ENCODE data around the gene PHLPP1.

The PHLPP1 gene

DNA sequence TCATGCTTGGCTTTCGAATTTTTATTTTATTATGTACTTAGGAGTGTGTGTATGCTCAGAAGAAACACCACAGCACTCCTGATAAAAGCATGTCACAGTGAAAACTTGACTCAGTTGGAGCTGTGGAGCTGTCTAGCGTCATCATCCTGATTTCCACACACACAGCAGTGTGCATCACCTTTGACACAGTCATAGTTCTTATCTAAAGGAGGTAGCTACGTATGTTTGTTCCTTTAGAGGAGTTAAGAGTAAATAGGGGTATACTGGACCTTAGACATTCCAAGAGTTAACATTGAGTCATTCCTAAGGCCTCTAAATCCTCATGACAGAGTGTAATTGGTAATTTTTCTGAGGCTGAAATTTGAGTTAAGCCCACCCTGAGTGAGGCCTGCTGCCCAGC is 96.9 kb downstream of the PHLPP1 start:
- no peak for DNase-seq

DNA sequence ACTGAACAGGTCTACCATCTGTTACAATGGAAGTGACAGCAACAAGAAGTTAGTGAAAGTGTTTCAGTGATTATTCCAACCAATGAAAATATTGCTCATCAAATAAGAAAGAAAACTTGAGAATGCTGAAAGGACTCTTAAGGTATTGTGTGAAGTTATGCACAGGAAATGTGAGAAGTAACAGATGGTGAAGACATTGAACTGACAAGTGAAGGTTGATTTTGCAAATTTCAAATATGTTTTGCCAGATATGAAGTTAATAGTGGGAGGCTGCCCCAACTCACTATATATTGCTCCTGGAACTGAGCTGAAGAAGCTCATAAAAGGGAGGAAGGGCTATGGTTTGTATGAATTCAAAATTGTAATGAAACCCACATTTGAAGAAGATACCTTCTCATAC is 97.5 kb downstream of the PHLPP1 start:
- DNase-seq, result no peak

DNA sequence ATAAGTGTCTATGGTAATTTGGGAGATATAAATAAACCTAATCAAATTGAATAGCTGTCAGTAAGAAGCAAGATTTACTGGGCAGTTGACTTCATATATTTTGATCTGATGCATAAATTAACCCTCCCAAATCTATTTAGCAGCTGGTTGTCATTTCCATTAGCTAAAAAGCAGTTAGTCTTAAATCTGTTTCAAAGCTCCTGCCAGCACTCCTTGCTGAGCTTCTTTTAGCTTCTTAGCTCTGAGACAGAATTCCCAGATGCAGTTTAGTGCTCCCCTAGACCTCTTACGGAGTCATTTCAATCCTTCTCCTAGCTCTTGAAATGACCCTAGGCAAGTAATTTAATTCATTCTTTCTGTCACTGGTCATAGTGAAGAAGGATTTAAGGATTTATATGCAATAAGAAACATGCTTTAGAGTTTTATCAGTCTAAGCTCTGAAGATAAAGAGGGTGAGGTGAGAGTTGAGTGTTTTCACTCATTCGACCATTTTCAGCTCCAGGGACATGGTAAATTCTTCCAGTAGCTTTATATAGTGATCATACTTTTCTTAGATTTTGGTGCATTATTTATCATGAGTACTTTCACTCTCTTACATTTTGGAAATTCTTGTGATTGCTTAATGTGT is 98.9 kb downstream of the PHLPP1 start:
- no peak for DNase-seq

DNA sequence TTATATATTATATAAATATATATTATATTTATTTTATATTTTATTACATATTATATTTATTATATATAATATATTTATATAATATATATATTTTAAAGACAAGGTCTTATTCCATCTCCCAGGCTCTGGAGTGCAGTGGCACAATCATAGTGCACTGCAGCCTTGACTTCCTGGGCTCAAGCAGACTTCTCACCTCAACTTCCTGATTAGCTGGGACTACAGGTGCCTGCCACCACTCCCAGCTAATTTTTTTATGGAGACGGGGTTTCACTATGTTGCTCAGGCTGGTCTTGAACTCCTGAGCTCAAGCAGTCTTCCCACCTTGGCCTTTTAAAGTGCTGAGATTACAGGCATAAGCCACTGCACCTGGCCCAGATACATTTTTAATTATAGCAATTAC is 110.0 kb downstream of the PHLPP1 start:
- no peak for DNase-seq

DNA sequence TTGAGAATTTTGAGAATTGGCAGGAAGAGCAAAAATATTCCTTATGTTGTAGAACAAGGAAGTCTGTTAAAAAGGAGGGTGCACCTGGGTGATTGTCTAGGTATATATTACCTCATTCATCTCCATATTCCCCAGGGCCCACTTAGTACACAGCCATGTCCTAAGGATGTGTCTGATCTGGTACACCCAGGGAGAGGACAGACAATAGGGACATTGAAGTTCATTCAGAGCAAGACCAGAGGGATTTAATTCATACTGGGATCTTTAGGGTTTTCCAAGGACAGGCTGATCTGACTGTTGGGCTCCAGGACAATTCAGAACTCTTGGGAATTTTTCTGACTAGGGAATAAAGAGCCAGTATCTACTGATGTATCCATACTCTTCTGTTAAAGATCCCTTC is 112.1 kb downstream of the PHLPP1 start:
- no peak for DNase-seq

DNA sequence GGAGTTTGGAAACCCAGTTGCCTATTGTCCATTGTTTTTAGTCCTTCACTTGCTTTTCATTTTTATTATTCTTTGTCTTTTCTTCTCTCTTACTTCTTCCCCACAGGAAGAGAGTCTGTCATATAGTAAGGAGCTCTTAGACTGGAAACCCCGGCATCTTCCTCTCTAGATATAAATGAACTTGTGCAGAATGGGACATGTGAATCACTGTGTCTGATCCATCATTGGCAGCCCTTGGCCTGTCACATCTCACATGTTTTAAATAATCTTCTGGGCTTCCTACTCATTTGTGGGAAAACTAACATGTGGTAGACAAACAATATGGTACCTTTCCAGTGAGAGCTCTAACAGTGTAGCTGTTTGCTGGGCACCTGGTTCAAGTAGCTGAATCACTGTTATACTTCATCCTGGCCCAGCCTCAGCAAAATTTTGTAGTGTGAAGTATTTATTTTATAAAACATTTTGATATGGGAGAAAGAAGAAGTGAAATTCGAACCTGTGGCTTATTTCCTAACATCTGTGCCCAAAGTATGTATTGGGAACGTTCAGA is 112.8 kb downstream of the PHLPP1 start:
- no peak for DNase-seq

DNA sequence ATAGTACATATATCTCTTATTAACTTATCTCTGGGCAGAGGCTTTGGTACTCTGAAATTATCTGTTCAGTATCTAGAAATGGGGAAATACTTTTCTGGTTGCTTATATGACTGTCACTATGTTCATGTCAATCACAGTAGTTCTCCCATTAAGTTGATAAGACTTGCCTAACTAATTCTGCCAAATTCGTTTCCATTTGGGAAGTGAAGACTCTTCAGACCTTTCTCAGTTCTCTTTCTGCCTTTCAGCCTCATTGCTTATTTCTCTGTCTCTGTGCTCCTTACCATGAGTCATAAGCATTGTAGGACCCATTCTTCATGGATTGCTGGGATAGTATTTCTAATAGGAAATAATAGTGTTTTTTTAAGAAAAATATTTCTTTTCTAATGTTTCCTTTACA is 113.5 kb downstream of the PHLPP1 start:
- no peak for DNase-seq

DNA sequence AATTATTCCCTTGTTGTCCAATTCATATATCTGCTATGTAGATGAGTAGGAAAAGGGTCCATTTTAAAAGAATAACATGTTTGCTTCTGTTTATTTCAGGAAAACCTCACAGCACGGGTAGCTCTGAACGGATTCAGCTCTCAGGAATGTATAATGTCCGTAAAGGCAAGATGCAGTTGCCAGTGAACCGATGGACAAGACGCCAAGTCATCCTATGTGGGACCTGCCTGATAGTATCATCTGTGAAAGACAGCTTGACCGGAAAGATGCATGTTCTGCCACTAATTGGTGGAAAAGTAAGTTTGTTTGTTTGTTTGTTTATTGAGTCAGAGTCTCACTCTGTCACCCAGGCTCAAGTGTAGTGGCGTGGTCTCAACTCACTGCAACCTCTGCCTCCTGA is 114.6 kb downstream of the PHLPP1 start:
- DNase-seq, result no peak

DNA sequence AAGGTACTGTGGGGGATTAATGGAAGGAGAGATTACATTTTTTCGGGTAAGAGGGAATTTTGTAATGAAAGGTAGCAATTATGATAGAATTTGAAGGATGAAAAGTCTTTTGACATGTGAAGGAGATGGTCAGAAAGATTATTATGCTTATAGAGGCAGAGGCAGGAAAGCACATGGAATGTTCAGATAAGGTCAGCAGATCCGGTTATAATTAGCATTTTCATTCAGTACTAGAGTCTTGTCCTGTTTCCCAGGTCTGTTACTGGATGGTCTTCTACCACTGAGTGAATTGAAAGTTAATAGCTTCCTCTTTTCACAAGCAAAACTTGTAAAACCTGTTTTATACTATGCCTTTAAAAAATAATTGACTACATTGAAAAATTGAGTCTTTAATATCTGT is 116.9 kb downstream of the PHLPP1 start:
- no peak for DNase-seq

DNA sequence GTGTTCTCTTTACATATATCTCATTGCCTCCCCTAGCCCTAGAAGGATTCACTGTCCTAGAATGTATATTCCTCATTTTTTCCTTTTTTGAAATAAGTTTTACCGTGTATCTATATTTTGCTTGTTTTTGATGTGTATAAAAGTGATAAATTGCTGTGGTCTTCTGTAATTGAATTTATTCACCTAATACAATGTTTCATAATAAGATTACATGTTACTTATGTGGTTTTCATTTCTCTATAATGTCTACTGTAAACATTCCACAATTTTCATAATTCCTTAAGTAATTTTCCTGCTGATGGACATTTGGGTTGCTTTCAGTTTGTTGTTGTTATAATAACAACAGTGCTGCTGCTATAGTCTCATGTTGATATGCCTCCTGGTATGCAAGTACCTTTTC is 118.2 kb downstream of the PHLPP1 start:
- DNase-seq, result no peak

DNA sequence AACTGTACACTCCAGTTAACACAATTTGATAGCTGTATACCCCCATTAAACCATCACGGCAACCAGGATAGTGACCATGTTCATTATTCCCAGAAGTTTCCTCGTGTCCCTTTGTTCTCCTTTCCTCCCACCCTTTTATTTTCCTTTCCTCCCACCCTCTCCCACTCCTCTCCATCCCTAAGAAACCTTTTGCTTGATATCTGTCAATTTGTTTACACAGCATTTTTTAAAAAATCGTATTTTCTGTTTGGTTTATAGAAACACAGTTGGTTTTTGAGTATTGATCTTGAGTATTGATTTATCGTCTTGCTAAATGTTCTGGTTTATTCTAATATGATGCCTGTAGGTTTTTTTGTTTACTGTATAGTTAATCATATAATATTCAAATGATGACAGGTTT is 119.4 kb downstream of the PHLPP1 start:
- DNase-seq, result no peak

DNA sequence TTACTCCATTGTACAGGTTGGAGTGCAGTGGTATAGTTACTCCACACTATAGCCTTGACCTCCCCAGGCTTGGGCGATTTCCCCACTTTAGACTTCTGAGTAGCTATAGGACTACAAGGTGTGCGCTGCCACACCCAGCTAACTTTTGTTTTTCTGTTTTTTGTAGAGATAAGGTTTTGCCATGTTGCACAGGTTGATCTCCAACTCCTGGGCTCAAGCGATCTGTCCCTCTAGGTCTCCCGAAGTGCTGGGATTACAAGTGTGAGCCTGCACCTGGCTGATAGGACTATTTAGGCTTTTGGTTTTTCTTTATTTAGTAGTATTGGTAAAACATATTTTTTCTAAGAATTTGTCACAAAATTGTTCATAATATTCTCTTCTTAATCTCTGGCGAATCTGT is 121.7 kb downstream of the PHLPP1 start:
- DNase-seq, result no peak

DNA sequence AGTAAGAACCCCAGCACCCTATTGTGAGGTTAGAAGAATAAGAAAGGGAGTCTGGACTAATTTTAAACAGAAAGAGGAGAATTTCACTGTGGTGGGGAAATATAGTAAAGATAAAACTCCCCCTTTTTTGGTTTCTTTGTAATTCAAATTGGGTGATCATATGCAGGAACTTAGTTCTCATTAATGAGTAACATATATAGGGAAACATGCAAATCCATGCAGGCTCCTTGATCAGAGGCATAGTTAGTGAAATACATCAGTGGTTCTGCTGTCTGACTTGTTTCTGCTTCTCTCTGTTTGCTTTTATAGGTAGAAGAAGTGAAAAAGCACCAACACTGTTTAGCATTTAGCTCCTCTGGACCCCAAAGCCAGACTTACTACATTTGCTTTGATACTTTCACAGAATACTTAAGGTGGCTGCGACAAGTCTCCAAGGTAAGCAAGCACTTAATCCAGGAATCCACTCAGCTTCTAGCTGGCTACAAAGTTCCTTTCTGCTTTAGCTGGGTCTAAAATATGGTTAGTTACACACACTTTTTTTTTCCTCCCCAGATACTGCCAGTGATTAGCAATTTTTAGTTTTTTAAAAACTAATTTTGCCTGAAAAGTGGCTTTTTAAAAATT is 123.2 kb downstream of the PHLPP1 start:
- no peak for DNase-seq

DNA sequence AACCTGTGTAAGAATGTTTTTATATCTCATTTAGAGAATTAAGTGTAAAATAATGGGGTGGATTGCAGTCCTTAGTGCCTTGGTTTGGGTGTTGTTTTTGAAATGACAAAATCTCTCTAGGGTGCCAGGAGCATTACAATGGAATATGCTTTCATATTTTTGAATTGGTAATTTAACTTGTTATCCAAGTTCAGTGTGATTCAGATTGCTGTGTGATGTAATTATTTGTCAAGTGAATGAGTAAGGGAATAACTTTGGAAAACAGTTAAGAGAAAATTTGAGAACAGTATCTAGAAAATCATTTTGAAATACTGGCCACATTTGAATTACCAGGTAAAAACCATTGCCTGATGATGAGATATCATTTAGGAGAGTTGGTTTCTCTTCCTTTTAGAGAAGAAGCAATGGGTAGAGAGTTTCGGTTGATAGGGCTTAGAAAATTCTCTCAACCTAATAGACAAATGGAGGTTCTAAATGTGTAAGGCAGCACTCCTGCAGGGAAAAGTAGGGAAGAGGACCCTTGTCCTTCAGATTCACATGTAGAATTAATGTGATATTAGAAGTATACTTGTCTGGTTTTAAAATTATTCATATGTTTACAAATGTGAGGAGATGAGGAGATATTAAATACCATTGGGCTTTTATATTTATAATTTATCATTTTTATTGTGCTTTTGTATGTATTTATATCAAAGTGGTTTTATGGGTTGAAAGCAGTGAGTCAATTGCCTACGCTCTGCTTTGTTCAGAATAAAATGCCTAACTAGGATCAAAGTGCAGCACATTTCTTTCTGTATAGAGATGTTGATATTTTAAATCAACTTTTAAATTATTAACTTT is 124.8 kb downstream of the PHLPP1 start:
- no peak for DNase-seq

DNA sequence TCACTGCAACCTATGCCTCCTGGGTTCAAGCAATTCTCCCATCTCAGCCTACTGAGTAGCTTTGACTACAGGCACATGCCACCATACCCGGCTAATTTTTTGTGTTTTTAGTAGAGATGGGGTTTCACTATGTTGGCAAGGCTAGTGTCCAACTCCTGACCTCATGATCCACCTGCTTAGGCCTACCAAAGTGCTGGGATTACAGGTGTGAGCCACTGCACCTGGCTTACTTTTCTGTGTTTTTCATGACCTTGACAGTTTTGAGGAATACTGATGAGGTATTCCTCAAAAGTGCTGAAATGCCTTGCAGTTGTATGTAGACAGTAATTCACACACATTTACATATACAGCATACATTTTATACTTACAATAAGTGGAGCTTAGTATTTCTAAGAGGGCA is 126.1 kb downstream of the PHLPP1 start:
- no peak for DNase-seq

DNA sequence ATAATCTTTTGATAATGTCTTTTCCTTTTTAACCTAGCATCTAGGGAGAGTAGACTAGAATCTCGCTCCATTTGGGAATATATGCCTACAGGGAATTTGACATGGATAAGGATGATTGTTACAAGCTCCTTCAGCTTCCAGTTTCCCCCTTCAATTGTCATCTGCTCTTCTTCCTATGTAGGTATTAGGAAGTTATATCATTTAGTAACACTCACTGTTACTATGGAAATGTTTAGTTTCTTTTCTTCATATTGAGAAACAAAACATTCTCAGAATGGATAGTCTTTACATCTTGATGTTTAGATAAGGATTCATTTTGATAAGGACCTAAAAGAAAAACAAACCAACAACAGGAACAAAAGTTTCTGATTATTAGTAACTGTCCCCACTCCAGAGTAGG is 127.6 kb downstream of the PHLPP1 start:
- no peak for DNase-seq

DNA sequence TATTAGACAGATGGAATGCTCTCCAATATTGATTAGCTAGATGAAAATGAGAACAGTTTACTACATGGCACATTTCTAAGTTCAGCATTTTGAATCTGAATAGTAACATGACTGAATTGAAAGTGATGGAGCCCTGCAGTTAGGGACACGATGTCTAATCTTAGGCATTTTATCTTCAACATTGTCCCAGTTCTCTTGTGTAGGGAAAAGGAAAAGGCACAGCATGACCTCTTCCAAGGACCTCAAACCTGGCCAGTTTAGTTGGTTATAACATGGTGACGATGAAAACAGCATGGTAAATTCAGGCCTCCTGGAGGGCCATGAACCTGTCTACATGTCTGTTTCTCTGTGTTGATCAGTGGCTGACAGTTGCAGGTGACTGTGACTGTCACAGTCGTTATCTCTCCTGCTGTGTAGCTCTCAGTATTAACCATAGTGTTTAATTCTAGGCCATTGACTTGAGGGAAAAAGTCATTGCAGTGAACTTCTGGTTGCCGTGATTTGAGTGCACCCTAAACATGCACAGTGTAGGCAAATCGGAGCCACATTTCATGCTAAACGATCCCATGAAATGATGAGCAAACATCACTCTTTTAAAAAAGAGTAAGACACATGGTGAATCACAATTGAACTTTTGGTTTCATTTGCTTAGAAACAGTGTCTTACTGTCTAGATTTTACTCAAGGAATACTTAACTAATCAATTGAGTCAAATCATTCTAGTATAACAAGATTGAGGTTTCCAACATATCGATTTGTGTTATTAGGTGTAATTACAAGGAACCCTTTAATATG is 129.7 kb downstream of the PHLPP1 start:
- DNase-seq, result no peak

DNA sequence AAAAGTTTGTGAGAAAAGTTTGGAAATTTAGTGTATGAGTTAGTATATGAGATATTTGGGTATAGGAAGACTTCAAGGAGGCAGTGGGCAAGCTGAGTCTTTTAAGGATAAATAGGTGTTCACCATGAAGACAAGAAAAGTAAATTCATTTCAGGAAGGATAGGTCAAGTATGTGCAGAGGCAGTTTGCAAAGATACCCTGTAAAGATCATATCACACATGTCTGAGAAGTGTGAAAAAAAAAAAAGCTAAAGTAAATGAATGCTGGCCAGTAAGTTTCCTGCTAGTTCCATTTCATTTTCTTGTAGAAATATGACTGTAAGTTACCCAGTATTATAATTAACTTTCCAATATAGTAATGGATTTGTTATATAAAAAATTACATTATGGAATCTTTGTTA is 131.0 kb downstream of the PHLPP1 start:
- no peak for DNase-seq

DNA sequence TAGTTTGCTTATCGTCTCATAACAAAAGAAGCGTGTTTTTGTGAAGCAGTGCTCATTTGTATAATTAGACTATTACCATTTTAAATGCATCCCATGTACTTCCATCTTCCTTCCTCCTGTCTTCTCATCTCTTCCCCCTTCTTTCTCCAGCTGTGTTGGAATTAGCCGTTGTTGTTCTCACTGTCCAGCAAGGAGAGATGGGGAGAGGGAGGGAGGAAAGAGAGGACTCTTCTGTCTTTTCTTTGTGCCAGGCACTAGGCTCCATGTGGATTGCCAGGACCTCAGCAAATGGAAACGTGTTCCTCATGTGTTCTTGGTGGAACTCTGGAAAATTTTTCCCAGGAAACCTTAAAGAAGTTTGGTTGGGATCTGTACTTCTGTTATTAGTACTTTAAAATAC is 131.7 kb downstream of the PHLPP1 start:
- no peak for DNase-seq

DNA sequence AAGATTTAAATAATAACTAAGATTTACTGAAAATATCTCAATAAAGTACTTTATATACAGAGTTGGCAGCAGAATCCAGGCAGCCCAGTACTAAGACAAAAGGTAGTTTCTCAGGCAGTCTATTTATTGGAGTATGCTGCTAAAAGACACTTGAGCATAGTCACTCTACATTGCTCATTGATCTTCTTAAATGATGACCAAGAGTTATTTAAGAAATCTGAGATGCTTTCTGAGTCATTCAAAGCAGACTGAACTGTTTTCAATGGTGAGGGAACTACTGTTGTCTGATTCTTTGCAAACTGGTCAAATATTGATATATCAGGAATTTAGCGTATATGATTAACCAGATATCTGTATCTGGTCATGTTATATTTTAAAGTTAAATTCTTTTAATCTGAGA is 133.6 kb downstream of the PHLPP1 start:
- DNase-seq, result no peak

DNA sequence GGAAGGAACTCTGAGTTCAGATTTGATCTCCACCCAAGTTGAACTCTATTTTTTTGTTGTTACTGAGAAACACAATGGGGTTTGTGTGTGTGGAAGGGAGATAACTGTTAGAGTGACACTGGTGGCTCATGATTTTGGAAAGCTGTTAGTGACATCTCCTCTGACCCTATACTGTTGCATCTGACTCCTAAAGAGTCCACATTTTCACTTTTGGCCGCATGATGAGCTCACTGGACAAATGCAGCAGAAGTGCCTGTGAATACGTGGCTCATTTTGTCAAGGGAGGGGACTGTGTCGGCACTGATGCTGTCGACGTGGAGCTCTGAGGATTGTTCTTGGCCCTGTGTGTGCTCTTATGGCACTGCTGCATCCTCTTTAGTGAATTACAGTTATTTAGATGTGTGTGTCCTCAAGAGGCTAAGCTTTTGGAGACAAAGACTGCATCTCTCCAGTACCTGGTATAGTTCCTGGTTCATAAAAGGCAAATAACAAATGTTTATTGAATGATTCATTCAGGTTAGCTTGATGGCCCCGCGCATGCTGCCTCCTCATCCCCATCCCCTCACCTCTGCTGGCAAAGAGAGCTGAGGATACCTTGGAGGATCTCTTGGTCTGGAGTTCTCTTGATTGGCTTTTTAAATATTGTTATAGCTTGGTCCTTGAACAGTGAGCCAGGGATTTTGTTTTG is 135.4 kb downstream of the PHLPP1 start:
- no peak for DNase-seq

DNA sequence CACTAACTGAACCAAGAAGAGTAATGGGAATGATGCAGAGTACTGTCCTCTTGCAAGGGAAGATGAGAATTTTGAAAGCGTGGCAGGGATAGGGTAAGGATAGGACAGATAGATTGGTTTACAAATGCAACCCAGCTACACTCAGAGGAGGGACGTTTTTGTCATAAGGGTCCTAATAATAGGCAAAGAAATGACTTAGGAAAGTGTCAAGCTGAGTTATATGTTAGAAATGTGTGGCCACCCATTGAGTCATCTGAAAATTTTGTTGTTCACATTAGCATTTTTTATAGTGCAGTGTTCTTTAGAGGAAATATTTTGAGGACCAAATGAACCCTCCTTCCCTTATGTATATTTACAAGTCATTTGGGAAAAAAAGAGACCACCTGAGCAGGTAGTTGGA is 137.5 kb downstream of the PHLPP1 start:
- DNase-seq, result no peak

DNA sequence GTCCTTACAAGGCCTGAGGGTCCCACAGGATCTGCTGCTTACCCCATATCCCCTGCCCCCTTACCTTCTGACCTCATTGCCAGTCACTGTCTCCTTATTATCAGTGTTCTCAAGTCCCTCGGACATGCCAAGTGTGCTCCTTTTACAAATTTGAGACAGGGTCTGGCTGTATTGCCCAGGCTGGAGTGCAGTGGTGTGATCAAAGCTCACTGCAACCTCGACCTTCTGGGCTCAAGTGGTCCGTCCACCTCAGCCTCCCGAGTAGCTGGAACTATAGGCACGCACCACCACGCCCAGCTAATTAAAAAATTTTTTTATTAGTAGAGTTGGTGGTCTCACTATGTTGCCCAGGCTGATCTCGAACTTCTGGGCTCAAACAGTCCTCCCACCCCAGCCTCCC is 141.0 kb downstream of the PHLPP1 start:
- DNase-seq, result no peak
